SU-DHL-6 (cell line): Measurements from ENCODE around the gene GPX1.

Experiments used
- CTCF ChIP-seq: fragments of 200-600 bp; sonication (generic); IDR thresholded peaks from one replicate; pipeline ENCODE4 v1.5.1; 2017; ENCODE audit warnings: antibody characterized with exemption, mild to moderate bottlenecking, low read length, moderate library complexity; ENCODE audit not compliant: insufficient read depth, poor library complexity, severe bottlenecking
- EZH2phosphoT487 ChIP-seq: fragments of 200-600 bp; sonication (generic), shearing (Covaris generic); conservative IDR thresholded peaks from 2 replicates; pipeline ENCODE4 v1.6.1; 2018; ENCODE audit warnings: mild to moderate bottlenecking, antibody characterized with exemption, low read length, moderate library complexity, mixed read lengths

- TF ChIP-seq EZH2phosphoT487 (no peak), CTCF (no peak)
These were observed 8.6 kb downstream of the GPX1 start for GRCh38 chr3:49349348-49350114.
